K562 (cell line): Measurements from ENCODE around the gene CLP1. TPM values are rescaled to one million over a fixed set of nuclear protein-coding genes. Genes with fewer than 3 reads are reported as not detected.

ENCODE experiments used
- BCLAF1 ChIP-seq, 2 experiments: fragments of 450-650 bp in 1 of 2; IDR thresholded peaks; 2 replicates each; pipeline ENCODE4 v1.6.1; 2011 to 2017; ENCODE audit warnings: low read depth in 2 of 2, antibody characterized with exemption in 1 of 2, borderline replicate concordance in 1 of 2, low read length in 1 of 2, mild to moderate bottlenecking in 1 of 2, mixed read lengths in 1 of 2; ENCODE audit not compliant: control insufficient read depth in 1 of 2
- BRCA1 ChIP-seq, 2 experiments: fragments of 450-650 bp in 1 of 2; sonication (generic) in 1 of 2; formaldehyde crosslinking in 1 of 2; IDR thresholded peaks; 2 replicates each; pipeline versions ENCODE4 v1.5.0 to v1.6.1; 2017 to 2020; ENCODE audit warnings: mild to moderate bottlenecking in 1 of 2, missing genetic modification reagents in 1 of 2
- CBFA2T3 ChIP-seq: fragments of 450-650 bp; IDR thresholded peaks from 2 replicates; pipeline ENCODE4 v1.6.1; 2017
- CEBPZ ChIP-seq: fragments of 150-350 bp; IDR thresholded peaks from 2 replicates; pipeline ENCODE4 v1.6.1; 2014; ENCODE audit warnings: low read depth, mild to moderate bottlenecking, low read length, borderline replicate concordance
- PHB ChIP-seq: fragments of 250-450 bp; sonication (Bioruptor Pico); IDR thresholded peaks from 2 replicates; pipeline ENCODE4 v1.5.0; 2021
- SETDB1 ChIP-seq: IDR thresholded peaks from one replicate; pipeline ENCODE4 v1.6.1; 2012; ENCODE audit warnings: low read length, control low read depth, inconsistent platforms
- TCFL5 ChIP-seq: fragments of 250-450 bp; sonication (Bioruptor Pico); conservative IDR thresholded peaks from 2 replicates; pipeline ENCODE4 v1.6.1; 2021; ENCODE audit warnings: mild to moderate bottlenecking, moderate library complexity, matching md5 sums
- VEZF1 ChIP-seq: fragments of 200-800 bp; sonication (Bioruptor generic); IDR thresholded peaks from 2 replicates; pipeline ENCODE4 v1.6.1; 2017; ENCODE audit warnings: missing genetic modification characterization, missing compliant biosample characterization
- ZNF79 ChIP-seq: fragments of 250-450 bp; sonication (Bioruptor Pico); IDR thresholded peaks from 2 replicates; pipeline ENCODE4 v1.4.0; 2020; ENCODE audit warnings: low read depth, mild to moderate bottlenecking, moderate library complexity
- polyA plus RNA-seq, 8 experiments: library from polyadenylated mRNA; depleted of rRNA in 4 of 8; stranded (reverse) in 5 of 8; unstranded in 3 of 8; fragments of >200 nt; fragmentation: Nextera tagmentation in 2 of 8; fragmentation: Illumina TruSeq in 1 of 8; extraction: Ambion mirVana in 2 of 8; extraction: Trizol in 1 of 8; gene quantifications; 2 replicates each; pipeline versions ENCODE4 v1.2.1 to v1.2.3, GENCODE V29; 2011 to 2014; ENCODE audit warnings: inconsistent platforms in 1 of 8, missing spikeins in 1 of 8
- total RNA-seq, 7 experiments: library from RNA; depleted of rRNA in 6 of 7; stranded (reverse); fragments of >200 nt in 6 of 7; fragmentation: Illumina TruSeq in 2 of 7; extraction: Trizol in 2 of 7; gene quantifications; 2 replicates each; pipeline versions ENCODE4 v1.2.1 to v1.2.3, GENCODE V29; 2011 to 2021; ENCODE audit warnings: low replicate concordance in 1 of 7
- TF ChIP-seq, protein P1 (sequence below): sonication (generic); formaldehyde crosslinking; IDR thresholded peaks from 2 replicates; pipeline ENCODE4 v1.8.0; 2022; ENCODE audit warnings: mild to moderate bottlenecking, missing genetic modification reagents
- TF ChIP-seq, protein P2 (sequence below): fragments of 250-450 bp; sonication (Bioruptor Pico); IDR thresholded peaks from 2 replicates; pipeline ENCODE4 v1.4.0; 2020; ENCODE audit warnings: mild to moderate bottlenecking, moderate library complexity, borderline replicate concordance

Gene CLP1
- total and polyA plus RNA-seq, 9 of the 15 experiments (the other 6 are each of a cell fraction or from before 2014, with no cell fraction given), result 19.1 to 46.2 (median 27.8) TPM

DNA sequence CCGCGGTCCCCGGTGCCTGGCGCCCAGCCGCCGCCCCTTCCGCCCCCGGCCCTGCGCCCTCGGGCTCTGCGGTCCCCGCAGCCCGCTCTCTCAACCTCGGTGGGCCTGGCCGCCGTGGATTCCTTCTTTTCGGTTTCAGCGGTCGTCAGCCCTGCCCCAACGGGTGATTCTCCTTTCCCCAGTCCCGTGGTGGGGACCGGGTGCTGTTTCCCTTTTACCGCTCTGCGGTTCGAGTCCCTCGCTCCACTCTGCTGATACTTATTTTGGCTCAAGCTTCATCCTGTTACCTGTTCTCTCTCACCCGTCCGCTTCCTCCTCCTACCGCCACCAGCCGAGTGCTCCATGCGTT, 10.8 kb downstream of the CLP1 start (continued):
- TF ChIP-seq, protein P1, sequence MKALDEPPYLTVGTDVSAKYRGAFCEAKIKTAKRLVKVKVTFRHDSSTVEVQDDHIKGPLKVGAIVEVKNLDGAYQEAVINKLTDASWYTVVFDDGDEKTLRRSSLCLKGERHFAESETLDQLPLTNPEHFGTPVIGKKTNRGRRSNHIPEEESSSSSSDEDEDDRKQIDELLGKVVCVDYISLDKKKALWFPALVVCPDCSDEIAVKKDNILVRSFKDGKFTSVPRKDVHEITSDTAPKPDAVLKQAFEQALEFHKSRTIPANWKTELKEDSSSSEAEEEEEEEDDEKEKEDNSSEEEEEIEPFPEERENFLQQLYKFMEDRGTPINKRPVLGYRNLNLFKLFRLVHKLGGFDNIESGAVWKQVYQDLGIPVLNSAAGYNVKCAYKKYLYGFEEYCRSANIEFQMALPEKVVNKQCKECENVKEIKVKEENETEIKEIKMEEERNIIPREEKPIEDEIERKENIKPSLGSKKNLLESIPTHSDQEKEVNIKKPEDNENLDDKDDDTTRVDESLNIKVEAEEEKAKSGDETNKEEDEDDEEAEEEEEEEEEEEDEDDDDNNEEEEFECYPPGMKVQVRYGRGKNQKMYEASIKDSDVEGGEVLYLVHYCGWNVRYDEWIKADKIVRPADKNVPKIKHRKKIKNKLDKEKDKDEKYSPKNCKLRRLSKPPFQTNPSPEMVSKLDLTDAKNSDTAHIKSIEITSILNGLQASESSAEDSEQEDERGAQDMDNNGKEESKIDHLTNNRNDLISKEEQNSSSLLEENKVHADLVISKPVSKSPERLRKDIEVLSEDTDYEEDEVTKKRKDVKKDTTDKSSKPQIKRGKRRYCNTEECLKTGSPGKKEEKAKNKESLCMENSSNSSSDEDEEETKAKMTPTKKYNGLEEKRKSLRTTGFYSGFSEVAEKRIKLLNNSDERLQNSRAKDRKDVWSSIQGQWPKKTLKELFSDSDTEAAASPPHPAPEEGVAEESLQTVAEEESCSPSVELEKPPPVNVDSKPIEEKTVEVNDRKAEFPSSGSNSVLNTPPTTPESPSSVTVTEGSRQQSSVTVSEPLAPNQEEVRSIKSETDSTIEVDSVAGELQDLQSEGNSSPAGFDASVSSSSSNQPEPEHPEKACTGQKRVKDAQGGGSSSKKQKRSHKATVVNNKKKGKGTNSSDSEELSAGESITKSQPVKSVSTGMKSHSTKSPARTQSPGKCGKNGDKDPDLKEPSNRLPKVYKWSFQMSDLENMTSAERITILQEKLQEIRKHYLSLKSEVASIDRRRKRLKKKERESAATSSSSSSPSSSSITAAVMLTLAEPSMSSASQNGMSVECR (CRISPR knock-in tag), result peak; percentile 14; the same call in 1 of the 2 replicates
- no peak for TF ChIP-seq SETDB1
- TF ChIP-seq VEZF1 (CRISPR knock-in tag), result no peak
- TF ChIP-seq PHB (CRISPR knock-in tag), result peak; percentile 21; the same call in 1 of the 2 replicates
- TF ChIP-seq TCFL5 (CRISPR knock-in tag), result no peak
- no peak for TF ChIP-seq CEBPZ
- no peak for TF ChIP-seq BRCA1 (IDR thresholded peaks at IDR 0.05)
- TF ChIP-seq BRCA1 (CRISPR knock-in tag; IDR thresholded peaks at IDR 0.05), result no peak
- no peak for TF ChIP-seq ZNF79
- TF ChIP-seq, protein P2, sequence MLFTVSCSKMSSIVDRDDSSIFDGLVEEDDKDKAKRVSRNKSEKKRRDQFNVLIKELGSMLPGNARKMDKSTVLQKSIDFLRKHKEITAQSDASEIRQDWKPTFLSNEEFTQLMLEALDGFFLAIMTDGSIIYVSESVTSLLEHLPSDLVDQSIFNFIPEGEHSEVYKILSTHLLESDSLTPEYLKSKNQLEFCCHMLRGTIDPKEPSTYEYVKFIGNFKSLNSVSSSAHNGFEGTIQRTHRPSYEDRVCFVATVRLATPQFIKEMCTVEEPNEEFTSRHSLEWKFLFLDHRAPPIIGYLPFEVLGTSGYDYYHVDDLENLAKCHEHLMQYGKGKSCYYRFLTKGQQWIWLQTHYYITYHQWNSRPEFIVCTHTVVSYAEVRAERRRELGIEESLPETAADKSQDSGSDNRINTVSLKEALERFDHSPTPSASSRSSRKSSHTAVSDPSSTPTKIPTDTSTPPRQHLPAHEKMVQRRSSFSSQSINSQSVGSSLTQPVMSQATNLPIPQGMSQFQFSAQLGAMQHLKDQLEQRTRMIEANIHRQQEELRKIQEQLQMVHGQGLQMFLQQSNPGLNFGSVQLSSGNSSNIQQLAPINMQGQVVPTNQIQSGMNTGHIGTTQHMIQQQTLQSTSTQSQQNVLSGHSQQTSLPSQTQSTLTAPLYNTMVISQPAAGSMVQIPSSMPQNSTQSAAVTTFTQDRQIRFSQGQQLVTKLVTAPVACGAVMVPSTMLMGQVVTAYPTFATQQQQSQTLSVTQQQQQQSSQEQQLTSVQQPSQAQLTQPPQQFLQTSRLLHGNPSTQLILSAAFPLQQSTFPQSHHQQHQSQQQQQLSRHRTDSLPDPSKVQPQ (CRISPR knock-in tag), result no peak
- 0 out of 4 replicates have a peak, but pooled peaks of 1 of the 2 experiments have one; percentile 4 for TF ChIP-seq BCLAF1 (IDR thresholded peaks at IDR 0.05; ENCODE audit: borderline replicate concordance in 1 of 2, control insufficient read depth in 1 of 2, low read depth in 2 of 2, low read length in 1 of 2)
- TF ChIP-seq CBFA2T3, result no peak
